NK-92 (cell line): ENCODE data around the gene ABCC9.
"Not testable (repeated sequence)": the region's sequence is repeated elsewhere in the genome, so short reads cannot be mapped to it uniquely, and the experiment has no call there.

ENCODE experiments used
- DNase-seq: peaks from one replicate; lab custom pipeline; 2025; ENCODE audit not compliant: unreplicated experiment; lab: John Stamatoyannopoulos, UW

Gene ABCC9

DNA sequence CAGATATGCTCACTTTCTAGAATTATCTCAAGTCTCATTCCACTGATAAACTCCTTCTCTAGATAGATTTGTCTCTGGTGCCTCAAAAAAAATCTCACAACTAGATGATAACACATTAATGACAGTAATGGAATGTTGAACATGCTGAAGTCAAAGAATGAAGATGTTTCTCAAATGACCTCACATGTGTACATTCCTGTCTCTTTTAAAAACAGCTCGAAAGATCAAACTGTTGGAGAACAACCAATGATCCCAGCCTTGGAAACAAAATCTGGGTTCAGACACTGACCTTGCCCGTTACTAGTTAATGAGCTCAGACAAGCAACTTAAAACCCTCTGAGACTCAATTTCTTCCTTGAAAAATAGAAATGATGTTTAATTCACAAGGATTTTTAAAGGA lies 122.0 kb downstream of the ABCC9 start:
- no peak for DNase-seq

DNA sequence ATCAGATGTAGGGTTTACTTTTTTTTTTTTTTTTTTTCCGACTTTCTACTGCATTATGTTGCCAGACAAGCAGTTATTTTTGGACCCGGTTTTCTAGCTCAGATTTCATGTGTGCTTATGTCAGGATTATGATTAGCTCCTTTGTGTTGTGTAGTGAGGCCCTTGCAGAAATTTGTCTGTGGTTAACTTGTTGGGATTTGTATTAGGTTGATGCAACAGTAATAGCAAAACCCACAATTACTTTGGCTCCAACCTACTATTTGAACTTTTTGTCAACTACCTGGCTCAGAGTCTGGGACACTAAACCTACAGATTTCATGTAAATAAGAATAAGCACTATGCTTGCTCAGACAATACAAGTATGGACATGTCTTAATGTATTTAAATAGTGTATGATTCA lies 122.6 kb downstream of the ABCC9 start:
- no peak for DNase-seq

DNA sequence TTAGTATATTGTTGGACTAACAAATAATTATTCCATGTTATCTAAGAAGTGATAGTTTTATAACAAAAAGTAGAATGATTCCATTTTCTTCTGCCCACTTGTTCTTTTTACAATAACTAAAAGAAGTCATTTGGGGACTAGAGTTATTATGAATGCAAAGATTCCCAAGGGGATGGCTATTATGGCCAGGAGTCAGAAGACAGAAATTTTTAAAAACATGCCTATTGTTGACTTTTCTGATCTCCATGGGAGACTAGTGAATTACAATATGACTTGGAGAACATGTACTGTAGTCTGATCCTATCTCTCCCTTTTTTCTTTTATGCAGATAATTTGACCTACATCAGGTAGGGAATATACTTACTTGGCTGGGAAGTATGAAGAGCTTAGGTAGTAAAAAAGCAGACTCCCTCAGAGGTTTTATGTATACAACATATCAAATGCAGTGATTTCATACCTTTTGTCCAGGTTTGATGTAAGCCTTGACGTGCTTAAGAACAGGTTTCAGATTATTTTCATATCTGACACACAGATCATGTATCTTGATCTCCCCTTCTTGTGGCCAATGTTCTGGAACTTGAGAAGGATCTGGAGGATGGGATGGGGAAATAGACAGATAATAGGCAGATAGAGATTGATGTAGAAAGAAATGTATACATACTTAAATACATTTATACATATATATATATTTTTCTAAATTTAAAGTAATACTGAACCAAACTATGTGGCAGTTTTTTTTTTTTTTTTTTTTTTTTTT lies 125.7 kb downstream of the ABCC9 start:
- no peak for DNase-seq

DNA sequence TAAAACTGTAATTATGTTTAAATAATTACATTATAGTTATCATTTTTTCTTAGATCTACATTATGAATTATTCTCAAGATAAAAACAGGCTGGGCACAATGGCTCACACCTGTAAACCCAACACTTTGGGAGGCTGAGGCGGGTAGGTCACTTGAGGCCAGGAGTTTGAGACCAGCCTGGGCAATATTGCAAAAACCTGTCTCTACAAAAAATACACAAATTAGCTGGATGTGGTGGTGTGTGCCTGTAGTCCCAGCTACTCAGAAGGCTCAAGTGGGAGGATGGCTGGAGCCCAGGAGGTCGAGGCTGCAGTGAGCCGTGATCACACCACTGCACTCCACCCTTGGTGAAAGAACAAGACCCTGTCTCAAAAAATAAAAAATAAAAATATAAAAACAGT lies 126.4 kb downstream of the ABCC9 start:
- DNase-seq, result no peak

DNA sequence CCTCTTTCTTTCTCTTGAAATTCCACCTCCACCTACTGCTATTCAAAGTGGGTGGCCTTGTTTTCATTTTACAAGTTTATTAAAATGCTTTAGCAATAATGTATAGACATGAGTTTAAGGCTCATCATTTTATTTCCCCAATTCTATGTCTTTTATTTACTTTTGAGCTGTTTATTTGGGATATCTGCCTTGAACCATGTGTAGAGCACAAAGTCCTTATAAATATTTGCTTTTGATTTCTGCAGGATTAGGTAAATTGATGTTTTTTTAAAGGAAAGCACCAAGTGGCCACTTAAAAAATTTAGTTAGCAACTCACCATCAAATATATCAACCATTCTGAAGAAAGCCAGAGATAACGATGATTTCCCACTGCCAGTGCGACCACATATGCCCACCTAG lies 126.9 kb downstream of the ABCC9 start:
- no peak for DNase-seq

DNA sequence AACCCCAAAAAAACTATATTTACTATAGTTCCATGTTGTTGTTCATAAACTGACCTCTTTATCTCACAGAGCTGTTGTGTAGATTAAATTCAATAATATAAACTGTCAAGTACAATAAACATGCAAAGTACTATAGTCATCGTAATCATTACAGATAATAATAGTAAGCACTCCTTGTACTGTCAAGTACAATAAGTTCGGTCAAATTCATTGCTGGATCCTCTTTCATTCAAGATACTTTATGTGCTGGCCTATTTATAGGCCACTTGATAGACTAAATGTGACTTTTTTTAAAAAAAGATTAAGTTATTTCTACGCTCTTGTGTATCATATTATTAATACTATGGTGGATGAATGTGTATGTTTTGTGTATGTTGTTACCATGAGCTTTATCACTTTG lies 127.5 kb downstream of the ABCC9 start:
- DNase-seq, result no peak

DNA sequence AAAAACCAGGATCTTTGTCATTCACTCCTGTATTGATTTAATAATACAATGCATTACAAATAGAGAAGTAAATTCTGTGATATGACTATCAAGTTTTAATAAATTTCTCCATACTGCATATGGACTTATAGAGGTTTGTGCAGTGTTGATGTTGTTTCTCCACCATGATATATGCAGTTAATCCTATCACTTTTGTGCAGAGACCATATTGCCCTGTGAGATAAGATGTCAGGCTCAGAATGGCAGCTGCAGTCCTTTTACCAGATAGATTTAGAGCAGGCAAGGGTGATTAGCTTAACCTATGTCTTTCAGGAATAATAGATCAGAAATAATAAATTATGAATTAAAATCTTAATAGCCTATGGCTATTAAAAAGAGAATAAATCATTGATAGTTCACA lies 128.1 kb downstream of the ABCC9 start:
- no peak for DNase-seq

DNA sequence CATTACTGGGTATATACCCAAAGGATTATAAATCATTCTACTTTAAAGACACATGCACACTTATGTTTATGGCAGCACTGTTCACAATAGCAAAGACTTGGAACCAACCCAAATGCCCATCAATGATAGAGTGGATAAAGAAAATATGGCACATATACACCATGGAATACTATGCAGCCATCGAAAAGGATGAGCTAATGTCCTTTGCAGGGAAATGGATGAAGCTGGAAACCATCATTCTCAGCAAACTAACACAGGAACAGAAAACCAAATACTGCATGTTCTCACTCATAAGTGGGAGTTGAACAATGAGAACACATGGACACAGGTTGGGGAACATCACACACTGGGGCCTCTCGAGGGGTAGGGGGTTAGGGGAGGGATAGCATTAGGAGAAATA lies 128.9 kb downstream of the ABCC9 start:
- DNase-seq, result not testable (repeated sequence)

DNA sequence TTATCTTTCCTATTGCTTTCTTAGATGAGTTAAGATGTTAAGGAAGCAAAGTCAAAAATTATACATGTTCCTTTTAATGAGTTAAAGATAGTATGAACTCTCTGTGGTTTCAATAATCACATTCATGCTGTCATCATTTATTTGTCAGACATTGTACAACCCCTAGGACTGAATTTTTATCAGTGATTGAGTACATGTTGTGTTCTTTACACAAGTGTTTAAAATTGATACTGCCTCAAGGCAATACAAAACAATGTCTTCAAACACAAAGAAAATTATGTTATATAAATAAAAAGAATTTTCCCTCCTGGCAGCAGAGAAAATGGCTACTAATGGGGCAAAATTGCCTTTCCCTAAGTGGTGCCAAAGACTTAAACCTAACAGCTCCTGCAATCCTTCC lies 132.1 kb downstream of the ABCC9 start:
- DNase-seq, result no peak

DNA sequence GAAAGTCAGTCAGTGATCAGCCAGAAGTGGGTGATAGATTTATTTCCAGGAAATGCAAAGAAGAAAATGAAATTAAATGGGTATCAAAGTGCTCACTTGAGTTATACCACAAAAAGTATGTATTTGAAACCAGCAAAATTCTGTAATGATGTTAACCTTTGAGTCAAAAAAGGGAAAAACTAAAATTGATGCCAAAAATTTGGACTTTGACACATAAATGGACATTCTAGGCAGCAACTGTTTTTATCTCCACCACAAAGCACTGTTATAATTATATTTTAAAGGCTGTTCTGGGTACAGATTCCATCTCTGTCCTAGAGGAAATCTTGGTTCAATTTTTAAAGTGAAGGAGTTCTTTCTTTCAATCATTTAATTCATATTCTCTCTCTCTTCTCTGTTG lies 135.0 kb downstream of the ABCC9 start:
- no peak for DNase-seq

DNA sequence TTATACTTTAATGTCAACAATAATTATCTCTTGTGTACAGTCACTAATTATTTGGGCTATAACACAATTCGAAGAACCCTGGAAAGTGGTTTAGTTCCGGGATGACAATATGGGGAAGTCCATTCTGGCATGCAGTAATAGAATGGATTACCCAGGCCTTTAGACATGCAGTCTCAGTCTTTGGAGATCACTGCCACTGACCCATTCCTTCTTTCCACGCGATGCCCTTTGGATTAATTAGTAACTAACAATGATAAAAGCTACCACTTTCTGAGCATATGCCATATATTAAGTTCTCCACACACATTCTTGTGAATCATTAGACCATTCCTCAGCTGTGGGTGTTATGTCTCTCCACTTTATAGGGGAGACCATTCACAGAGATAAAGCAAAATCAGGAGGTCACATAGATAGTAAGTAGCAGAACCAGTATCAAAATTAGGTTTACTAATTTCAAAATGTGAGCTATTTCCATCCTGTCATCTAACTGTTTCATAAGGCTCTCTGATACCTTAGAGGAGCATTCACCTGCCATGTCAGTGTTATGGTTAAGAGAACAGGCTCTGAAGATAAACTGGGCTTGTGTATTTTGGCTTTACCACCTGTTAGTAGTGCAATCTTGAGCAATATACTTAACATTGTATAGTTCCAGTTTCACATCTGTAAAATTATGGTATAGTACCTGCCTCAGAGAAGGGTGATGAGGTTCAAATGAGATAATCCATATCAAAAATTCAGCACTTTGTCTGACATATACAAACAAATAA lies 139.5 kb downstream of the ABCC9 start:
- DNase-seq, result no peak

DNA sequence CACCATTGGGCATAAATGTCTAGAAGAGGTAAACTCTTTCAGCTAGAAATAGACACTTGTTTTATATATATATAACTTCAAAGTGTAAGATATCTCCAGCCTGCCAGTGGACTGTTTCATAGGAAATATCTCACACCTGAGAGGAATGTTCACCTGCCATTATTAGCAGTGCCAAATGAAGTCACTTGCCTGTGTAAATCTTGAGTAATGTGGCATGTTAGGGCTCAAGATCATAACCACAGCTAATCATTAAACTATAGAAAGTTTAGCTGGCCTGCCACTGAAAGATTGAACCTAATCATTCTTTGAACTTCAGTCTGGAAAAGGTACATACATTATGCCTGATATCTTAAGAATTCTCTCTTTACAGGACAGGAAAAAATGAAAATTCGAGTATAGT lies 141.2 kb downstream of the ABCC9 start:
- no peak for DNase-seq

DNA sequence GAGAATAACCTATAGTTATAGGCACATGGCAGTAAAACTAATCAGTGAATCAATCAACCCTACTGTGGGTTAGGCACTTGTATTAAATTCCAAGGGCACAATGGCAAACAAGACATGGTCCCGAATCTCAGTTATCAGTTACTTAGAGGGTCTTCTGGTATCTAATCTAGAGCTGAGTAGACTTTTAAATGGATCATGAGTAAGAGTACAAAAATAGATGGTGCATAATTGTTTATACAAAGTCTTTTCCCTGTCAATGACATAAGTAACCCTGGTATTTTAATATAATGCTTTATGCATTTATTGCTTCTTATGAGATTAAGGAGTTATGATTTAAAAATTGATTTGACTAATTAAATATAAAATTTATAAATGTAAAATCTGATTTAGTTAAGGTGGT lies 143.7 kb downstream of the ABCC9 start:
- no peak for DNase-seq

DNA sequence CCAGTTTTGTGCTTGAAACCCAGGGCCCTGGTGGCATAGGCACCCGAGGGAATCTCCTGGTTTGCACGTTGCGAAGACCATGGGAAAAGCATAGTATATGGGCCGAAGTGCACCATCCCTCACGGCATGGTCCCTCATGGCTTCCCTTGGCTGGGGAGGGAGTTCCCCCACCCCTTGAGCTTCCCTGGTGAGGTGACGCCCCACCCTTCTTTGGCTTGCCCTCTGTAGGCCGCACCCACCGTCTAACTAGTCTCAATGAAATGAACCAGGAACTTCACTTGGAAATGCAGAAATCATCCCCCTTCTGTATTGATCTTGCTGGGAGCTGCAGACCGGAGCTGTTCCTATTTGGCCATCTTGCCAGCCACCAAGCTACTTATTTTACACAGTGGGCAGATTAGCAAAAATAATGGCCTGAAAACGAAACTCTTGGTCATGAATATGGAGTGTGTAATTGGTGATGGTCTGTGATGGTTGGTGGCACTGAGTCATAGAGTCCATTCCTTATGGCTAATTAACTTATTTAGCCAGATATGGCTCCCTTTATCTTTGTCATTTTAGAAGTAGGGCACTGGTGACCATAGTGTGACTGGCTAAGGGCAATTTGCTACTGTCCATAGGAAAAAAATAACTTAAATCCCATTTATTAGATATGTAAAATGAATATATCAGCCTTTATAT lies 145.4 kb downstream of the ABCC9 start:
- no peak for DNase-seq

DNA sequence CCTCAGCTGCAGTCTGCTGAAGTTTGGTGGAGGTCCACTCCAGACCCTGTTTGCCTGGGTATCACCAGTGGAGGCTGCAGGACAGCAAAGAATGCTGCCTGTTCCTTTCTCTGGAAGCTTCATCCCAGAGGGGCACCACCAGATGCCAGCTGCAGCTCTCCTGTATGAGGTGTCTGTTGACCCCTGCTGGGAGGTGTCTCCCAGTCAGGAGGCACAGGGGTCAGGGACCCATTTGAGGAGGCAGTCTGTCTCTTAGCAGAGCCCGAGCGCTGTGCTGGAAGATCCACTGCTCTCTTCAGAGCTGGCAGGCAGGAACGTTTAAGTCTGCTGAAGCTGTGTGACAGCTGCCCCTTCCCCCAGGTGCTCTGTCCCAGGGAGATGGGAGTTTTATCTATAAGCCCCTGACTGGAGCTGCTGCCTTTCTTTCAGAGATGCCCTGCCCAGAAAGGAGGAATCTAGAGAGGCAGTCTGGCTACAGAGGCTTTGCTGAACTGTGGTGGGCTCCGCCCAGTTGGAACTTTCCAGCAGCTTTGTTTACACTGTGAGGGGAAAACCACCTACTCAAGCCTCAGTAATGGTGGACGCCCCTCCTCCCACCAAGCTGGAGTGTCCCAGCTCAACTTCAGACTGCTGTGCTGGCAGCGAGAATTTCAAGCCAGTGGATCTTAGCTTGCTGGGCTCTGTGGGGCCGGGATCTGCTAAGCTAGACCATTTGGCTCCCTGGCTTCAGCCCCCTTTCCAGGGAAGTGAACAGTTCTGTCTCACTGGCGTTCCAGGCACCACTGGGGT lies 146.2 kb downstream of the ABCC9 start:
- DNase-seq, result not testable (repeated sequence)

DNA sequence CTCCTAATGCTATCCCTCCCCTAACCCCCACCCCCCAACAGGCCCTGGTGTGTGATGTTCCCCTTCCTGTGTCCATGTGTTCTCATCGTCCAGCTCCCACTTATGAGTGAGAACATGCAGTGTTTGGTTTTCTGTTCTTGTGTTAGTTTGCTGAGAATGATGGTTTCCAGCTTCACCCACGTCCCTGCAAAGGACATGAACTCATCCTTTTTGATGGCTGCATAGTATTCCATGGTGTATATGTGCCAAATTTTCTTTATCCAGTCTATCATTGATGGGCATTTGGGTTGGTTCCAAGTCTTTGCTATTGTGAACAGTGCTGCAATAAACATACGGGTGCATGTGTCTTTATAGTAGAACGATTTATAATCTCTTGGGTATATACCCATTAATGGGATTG lies 151.5 kb downstream of the ABCC9 start:
- DNase-seq, result not testable (repeated sequence)

DNA sequence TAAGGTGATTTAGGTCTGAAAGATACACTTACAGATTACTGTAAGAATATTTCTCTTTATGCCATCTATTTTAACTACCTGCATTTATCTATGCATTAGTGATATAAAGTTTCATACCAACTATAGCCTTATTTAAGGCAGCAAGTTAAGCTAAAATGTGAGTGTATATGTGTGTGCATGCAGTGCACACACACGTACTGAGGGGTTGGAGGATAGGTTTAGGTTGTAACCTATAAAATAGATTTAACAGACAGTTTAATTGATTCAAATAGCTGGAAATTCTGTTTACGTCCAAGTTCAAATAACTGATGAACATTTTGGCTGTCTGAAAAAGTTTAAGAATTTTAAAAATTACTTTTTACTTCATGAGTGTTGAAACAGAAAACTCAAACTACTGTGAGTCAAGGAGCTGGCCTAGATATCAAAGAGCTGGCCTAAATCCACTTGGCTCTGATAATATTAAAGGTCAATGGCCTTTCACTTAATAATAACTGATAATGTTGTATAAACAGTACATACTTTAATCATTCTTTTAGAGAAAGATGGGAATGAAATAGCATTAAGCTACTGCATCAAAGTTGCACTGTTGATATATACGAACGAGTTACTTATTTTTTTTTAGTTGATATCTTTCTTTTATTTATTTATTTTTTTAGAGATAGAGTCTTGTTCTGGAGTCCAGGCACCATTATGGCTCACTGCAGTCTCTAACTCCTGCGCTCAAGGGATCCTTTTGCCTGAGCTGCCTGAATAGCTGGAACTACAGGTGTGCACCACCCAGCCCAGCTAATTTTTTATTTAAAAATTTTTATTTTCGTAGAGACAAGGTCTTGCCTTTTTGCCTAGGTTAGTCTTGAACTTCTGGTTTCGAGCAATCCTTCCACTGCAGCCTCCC lies 152.9 kb downstream of the ABCC9 start:
- DNase-seq, result no peak

DNA sequence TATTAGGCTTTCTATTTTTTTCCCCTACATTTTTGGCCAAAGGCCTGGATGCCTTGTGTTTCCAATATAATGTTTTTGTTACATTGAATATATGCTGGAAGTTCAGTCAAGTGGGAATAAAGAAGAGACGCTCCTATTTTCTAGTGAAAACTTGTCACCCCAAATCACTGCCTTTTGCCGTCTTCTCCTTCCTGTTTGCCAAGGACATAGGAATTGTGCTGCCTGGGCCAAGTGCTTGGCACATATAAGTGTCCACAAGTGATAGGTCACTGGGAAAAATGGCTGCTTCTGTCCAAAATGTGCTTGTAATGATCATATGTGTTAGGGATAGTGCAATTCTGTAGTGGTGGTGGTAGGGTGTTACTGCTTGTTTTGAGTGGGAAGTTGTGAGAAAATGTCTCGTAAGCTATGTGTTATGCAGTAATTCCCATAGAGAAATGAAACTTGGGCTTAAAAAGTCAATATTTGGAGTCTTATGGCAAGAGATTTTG lies 155.1 kb downstream of the ABCC9 start:
- DNase-seq, result no peak

DNA sequence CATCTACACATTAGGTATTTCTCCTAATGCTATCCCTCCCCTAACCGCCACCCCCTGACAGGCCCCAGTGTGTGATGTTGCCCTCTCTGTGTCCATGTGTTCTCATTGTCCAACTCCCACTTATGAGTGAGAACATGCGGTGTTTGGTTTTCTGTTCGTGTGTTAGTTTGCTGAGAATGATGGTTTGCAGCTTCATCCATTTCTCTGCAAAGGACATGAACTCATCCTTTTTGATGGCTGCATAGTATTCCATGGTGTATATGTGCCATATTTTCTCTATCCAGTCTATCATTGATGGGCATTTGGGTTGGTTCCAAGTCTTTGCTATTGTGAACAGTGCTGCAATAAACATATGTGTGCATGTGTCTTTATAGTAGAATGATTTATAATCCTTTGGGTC lies 158.5 kb downstream of the ABCC9 start:
- DNase-seq, result not testable (repeated sequence)

DNA sequence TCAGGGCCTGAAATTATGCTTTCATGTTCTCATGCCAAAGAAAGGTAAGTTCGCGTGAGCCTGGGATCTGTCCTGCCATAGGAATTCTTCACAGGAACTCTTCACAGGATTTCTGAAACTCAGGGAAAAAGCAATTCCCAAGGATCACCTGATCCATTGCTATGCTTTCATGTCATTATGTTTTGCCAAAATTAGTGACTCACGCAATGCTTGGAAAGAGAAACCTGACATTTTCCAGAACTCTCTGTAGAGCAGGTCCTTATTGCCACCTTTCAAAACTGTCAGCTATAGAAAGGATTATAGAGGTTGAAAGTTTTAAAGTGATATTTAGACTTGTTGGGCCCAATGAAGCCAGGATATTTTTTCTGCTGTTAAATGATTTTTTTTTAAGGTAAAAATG lies 160.4 kb downstream of the ABCC9 start:
- DNase-seq, result no peak
